ENCODE measurements around the gene RXFP4.
"Not testable (repeated sequence)": the region's sequence is repeated elsewhere in the genome, so short reads cannot be mapped to it uniquely, and the experiment has no call there.

Gene RXFP4

GRCh38 chr1:155920717-155921116, 20.7 kb upstream of the RXFP4 start:
- H3K4me3 ChIP-seq (replicated peaks; ENCODE audit: low read depth, low read length): no peak overlapping the region
- no peaks in the 10 kb centered on the region for H3K27me3 ChIP-seq (replicated peaks; ENCODE audit: control insufficient read depth, insufficient read depth, low read length)
- H3K36me3 ChIP-seq (ENCODE audit: control insufficient read depth, insufficient read depth, low read length): peaks cover 17% of the 10 kb centered on the region
- TF ChIP-seq CTCF (IDR thresholded peaks at IDR 0.05; ENCODE audit: insufficient read depth, low read length, poor library complexity, severe bottlenecking): no peak
- DNase-seq (ENCODE audit: extremely low read depth, insufficient read length): no peak

- no peak overlapping the region for H3K4me3 ChIP-seq (replicated peaks; ENCODE audit: low read depth, low read length)
- H3K27me3 ChIP-seq (replicated peaks; ENCODE audit: control insufficient read depth, insufficient read depth, low read length): no peaks in the 10 kb centered on the region
- no peak for TF ChIP-seq CTCF (IDR thresholded peaks at IDR 0.05; ENCODE audit: insufficient read depth, low read length, poor library complexity, severe bottlenecking)
- DNase-seq (ENCODE audit: extremely low read depth, insufficient read length): no peak
- H3K36me3 ChIP-seq (ENCODE audit: control insufficient read depth, insufficient read depth, low read length): peaks cover 20% of the 10 kb centered on the region
Observed at GRCh38 chr1:155925506-155925905, 15.9 kb upstream of the RXFP4 start.

GRCh38 chr1:155929057-155929456, 12.4 kb upstream of the RXFP4 start:
- Histone ChIP-seq H3K36me3 (ENCODE audit: control insufficient read depth, insufficient read depth, low read length) (peaks cover 17% of the 10 kb centered on the region), H3K4me3 (replicated peaks; ENCODE audit: low read depth, low read length) (no peak overlapping the region), H3K27me3 (replicated peaks; ENCODE audit: control insufficient read depth, insufficient read depth, low read length) (no peaks in the 10 kb centered on the region)
- no peak for TF ChIP-seq CTCF (IDR thresholded peaks at IDR 0.05; ENCODE audit: insufficient read depth, low read length, poor library complexity, severe bottlenecking)
- no peak for DNase-seq (ENCODE audit: extremely low read depth, insufficient read length)

- DNase-seq (ENCODE audit: extremely low read depth, insufficient read length); H3K4me3 ChIP-seq (replicated peaks; ENCODE audit: low read depth, low read length); H3K27me3 ChIP-seq (replicated peaks; ENCODE audit: control insufficient read depth, insufficient read depth, low read length): not testable (repeated sequence)
- peaks cover 16% of the 10 kb centered on the region for H3K36me3 ChIP-seq (ENCODE audit: control insufficient read depth, insufficient read depth, low read length)
Observed at GRCh38 chr1:155930725-155931124, 10.7 kb upstream of the RXFP4 start.

- H3K4me3 ChIP-seq (replicated peaks; ENCODE audit: low read depth, low read length): peak overlapping the region; percentile 34
- TF ChIP-seq CTCF (IDR thresholded peaks at IDR 0.05; ENCODE audit: insufficient read depth, low read length, poor library complexity, severe bottlenecking): no peak
- no peaks in the 10 kb centered on the region for H3K27me3 ChIP-seq (replicated peaks; ENCODE audit: control insufficient read depth, insufficient read depth, low read length)
- no peak for DNase-seq (ENCODE audit: extremely low read depth, insufficient read length)
- peaks cover 13% of the 10 kb centered on the region for H3K36me3 ChIP-seq (ENCODE audit: control insufficient read depth, insufficient read depth, low read length)
Observed at GRCh38 chr1:155931332-155932038, 10.0 kb upstream of the RXFP4 start.

- Histone ChIP-seq H3K27me3 (replicated peaks; ENCODE audit: control insufficient read depth, insufficient read depth, low read length) (no peaks in the 10 kb centered on the region), H3K4me3 (replicated peaks; ENCODE audit: low read depth, low read length) (peak overlapping the region; percentile 34), H3K36me3 (ENCODE audit: control insufficient read depth, insufficient read depth, low read length) (peaks cover 9% of the 10 kb centered on the region)
- no peak for DNase-seq (ENCODE audit: extremely low read depth, insufficient read length)
- no peak for TF ChIP-seq CTCF (IDR thresholded peaks at IDR 0.05; ENCODE audit: insufficient read depth, low read length, poor library complexity, severe bottlenecking)
Observed at GRCh38 chr1:155932081-155932480, 9.4 kb upstream of the RXFP4 start.
